GM12878 (cell line): ENCODE measurements around the gene BCAR3. TPM values are rescaled to one million over a fixed set of nuclear protein-coding genes. Genes with fewer than 3 reads are reported as not detected.
"Not testable (repeated sequence)": the region's sequence is repeated elsewhere in the genome, so short reads cannot be mapped to it uniquely, and the experiment has no call there.

Source experiments
- ATAC-seq: fragments of 200-7000 bp; cut with Tn5 transposase; 3 replicates; pipeline ENCODE4 v1.9.1; 2020; ENCODE audit warnings: mild to moderate bottlenecking, moderate library complexity
- BruUV-seq: library from RNA; stranded (reverse); fragments of 400-500 nt; replicated peaks from 2 replicates; lab custom pipeline; 2021; lab: Mats Ljungman, UMichigan
- CTCF ChIA-PET: fragments of 300-600 bp; sonication (Branson Sonifier 250); formaldehyde crosslinking; extraction: SDS; loops from one replicate; lab custom pipeline; 2021; ENCODE audit warnings: inconsistent platforms; lab: Yijun Ruan, JAX
- POLR2A ChIA-PET: fragments of 350-600 bp; formaldehyde crosslinking; extraction: SDS; loops from one replicate; lab custom pipeline; 2021; ENCODE audit warnings: inconsistent platforms; lab: Charles Lee
- RAD21 ChIA-PET: fragments of 300-600 bp; sonication (Branson Sonifier 250); formaldehyde crosslinking; loops from one replicate; lab custom pipeline; 2023; ENCODE audit warnings: antibody characterized with exemption; ENCODE audit not compliant: unreplicated experiment; lab: Charles Lee
- SMC1A ChIA-PET: fragments of 300-600 bp; sonication (Branson Sonifier 250); formaldehyde crosslinking; loops from one replicate; lab custom pipeline; 2023; ENCODE audit not compliant: unreplicated experiment, uncharacterized antibody; lab: Charles Lee
- DNase-seq: peaks from one replicate; pipeline ENCODE4 v3.0.0-alpha.2; 2011; ENCODE audit warnings: low read depth, low spot score
- FAIRE-seq: peaks from 3 replicates; lab custom pipeline; 2011; peaks lifted over from hg19 to GRCh38; lab: Jason Lieb, UNC
- H2AFZ ChIP-seq: 2 replicates; pipeline ENCODE4 v1.6.0; 2011; ENCODE audit warnings: low read depth, low read length, control low read depth; ENCODE audit not compliant: control insufficient read depth
- H3K27ac ChIP-seq: 2 replicates; pipeline ENCODE4 v1.5.1; 2011; ENCODE audit warnings: control low read depth; ENCODE audit not compliant: control insufficient read depth, insufficient read depth
- H3K27me3 ChIP-seq, 2 experiments: replicated peaks in 1 of 2; 2 replicates each; pipeline versions ENCODE4 v1.6.0 to v1.6.1; 2011; ENCODE audit warnings: low read length in 1 of 2; ENCODE audit not compliant: control insufficient read depth in 2 of 2, insufficient read depth in 2 of 2
- H3K36me3 ChIP-seq, 2 experiments: 2 replicates each; pipeline ENCODE4 v1.5.1; 2011; ENCODE audit warnings: low read length in 1 of 2; ENCODE audit not compliant: control insufficient read depth in 2 of 2, insufficient read depth in 2 of 2
- H3K4me1 ChIP-seq: 2 replicates; pipeline ENCODE4 v1.6.1; 2011; ENCODE audit warnings: mild to moderate bottlenecking, low read length, moderate library complexity, mixed read lengths; ENCODE audit not compliant: control insufficient read depth, insufficient read depth
- H3K4me2 ChIP-seq: 2 replicates; pipeline ENCODE4 v1.6.0; 2011; ENCODE audit warnings: control low read depth; ENCODE audit not compliant: control insufficient read depth, insufficient read depth
- H3K4me3 ChIP-seq: fragments of 200-600 bp; sonication (generic); 2 replicates; pipeline ENCODE4 v1.5.1; 2016
- H3K79me2 ChIP-seq: 2 replicates; pipeline ENCODE4 v1.6.0; 2011; ENCODE audit warnings: low read length; ENCODE audit not compliant: control insufficient read depth, insufficient read depth
- H3K9ac ChIP-seq: 2 replicates; pipeline ENCODE4 v1.8.0; 2011; ENCODE audit warnings: low read length, control low read depth, mixed read lengths; ENCODE audit not compliant: control insufficient read depth, insufficient read depth
- H3K9me3 ChIP-seq: replicated peaks from 3 replicates; pipeline ENCODE4 v1.5.1; 2011; ENCODE audit warnings: mild to moderate bottlenecking, low read length; ENCODE audit not compliant: control insufficient read depth, insufficient read depth
- H4K20me1 ChIP-seq: 2 replicates; pipeline ENCODE4 v1.6.0; 2011; ENCODE audit not compliant: control insufficient read depth, insufficient read depth
- WGBS: methylation state at CpG from one replicate; pipeline ENCODE4 v1.1.6; 2016; ENCODE audit warnings: low lambda C conversion rate; ENCODE audit not compliant: insufficient replicate concordance, insufficient coverage; ENCODE audit errors: missing lambda C conversion rate; 5-methylcytosine and 5-hydroxymethylcytosine counted together
- in situ Hi-C: fragments of 300-500 bp; cut with MboI; formaldehyde crosslinking; loops from 9 replicates; pipeline ENCODE4 v1.14.3; 2018; ENCODE audit warnings: mixed read lengths
- intact Hi-C: fragments of 100-400 bp; cut with micrococcal nuclease; formaldehyde crosslinking; loops from one replicate; pipeline ENCODE4 v1.14.2; 2022; ENCODE audit not compliant: unreplicated experiment
- polyA plus RNA-seq, 11 experiments: library from polyadenylated mRNA; depleted of rRNA in 4 of 11; unstranded in 6 of 11; stranded (reverse) in 5 of 11; fragments of >200 nt; fragmentation: Nextera tagmentation in 4 of 11; fragmentation: Illumina TruSeq in 1 of 11; extraction: Ambion mirVana in 4 of 11; extraction: Trizol in 1 of 11; gene quantifications; 1 replicate in 1 of 11; 2 replicates in 10 of 11; pipeline versions ENCODE4 v1.2.1 to v1.2.3, GENCODE V29; 2011 to 2016; ENCODE audit warnings: inconsistent platforms in 2 of 11, missing spikeins in 2 of 11, low read depth in 1 of 11
- total RNA-seq, 4 experiments: library from RNA; depleted of rRNA in 3 of 4; stranded (reverse); fragments of >200 nt in 3 of 4; fragmentation: Illumina TruSeq in 1 of 4; extraction: Trizol in 1 of 4; gene quantifications; 2 replicates each; pipeline versions ENCODE4 v1.2.1 to v1.2.3, GENCODE V29; 2013 to 2021
- TF ChIP-seq, protein P1 (sequence below): fragments of 450-650 bp; formaldehyde crosslinking; IDR thresholded peaks from 2 replicates; pipeline ENCODE4 v1.4.0; 2022; ENCODE audit warnings: mild to moderate bottlenecking, moderate library complexity

BCAR3 gene
- total and polyA plus RNA-seq, 10 of the 15 experiments (the other 5 are each of a cell fraction or from before 2014, with no cell fraction given): 1.3 to 6.6 (median 1.8) TPM

DNA sequence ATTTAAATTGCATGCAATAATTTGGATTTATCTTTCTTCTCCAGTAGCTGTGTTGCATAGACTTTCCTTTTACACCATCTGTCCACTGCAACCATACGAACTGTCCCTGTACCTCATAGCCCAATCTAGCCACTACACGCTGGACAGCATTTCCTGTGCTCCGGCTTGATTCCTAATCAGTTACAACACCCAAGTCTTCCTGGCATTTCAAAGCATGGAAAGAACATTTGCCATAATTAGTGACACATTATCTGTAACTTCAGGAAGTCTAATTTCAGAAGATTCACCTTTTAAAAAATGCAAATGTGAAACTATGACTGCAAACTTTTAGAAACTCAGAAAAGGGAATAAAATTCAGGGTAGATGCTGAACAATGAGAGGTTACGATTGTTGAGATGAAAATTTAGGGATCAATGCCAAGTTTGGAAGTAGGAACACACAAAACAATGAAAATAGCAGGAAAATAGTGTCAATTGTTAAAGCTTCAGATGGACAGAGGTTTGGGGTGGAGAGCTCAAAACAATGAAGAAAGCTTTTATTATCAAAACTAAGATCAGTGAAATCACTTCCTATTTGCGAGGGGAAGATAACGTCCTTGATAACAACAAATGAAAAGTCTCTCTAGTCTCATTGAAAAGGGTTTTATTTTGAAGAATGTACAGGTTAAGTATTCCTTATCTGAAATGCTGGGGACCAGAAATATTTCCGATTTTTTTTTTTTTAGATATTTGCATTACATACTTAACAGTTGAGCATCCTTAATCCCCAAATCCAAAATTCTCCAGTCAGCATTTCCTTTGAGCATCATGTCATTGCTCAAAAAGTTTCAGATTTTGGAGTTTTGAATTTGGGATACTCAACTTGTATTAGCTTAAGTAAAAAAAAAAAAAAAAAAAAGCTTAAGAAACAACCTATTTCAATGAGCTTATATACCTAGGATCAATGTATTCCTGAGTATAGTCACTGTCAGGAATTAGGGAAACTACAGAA lies 126.5 kb downstream of the BCAR3 start (continued):
- TF ChIP-seq, protein P1, sequence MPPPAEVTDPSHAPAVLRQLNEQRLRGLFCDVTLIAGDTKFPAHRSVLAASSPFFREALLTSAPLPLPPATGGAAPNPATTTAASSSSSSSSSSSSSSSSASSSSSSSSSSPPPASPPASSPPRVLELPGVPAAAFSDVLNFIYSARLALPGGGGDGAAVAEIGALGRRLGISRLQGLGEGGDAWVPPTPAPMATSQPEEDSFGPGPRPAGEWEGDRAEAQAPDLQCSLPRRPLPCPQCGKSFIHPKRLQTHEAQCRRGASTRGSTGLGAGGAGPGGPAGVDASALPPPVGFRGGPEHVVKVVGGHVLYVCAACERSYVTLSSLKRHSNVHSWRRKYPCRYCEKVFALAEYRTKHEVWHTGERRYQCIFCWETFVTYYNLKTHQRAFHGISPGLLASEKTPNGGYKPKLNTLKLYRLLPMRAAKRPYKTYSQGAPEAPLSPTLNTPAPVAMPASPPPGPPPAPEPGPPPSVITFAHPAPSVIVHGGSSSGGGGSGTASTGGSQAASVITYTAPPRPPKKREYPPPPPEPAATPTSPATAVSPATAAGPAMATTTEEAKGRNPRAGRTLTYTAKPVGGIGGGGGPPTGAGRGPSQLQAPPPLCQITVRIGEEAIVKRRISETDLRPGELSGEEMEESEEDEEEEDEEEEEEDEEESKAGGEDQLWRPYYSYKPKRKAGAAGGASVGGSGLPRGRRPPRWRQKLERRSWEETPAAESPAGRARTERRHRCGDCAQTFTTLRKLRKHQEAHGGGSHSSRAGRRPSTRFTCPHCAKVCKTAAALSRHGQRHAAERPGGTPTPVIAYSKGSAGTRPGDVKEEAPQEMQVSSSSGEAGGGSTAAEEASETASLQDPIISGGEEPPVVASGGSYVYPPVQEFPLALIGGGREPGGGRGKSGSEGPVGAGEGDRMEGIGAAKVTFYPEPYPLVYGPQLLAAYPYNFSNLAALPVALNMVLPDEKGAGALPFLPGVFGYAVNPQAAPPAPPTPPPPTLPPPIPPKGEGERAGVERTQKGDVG: no peak

DNA sequence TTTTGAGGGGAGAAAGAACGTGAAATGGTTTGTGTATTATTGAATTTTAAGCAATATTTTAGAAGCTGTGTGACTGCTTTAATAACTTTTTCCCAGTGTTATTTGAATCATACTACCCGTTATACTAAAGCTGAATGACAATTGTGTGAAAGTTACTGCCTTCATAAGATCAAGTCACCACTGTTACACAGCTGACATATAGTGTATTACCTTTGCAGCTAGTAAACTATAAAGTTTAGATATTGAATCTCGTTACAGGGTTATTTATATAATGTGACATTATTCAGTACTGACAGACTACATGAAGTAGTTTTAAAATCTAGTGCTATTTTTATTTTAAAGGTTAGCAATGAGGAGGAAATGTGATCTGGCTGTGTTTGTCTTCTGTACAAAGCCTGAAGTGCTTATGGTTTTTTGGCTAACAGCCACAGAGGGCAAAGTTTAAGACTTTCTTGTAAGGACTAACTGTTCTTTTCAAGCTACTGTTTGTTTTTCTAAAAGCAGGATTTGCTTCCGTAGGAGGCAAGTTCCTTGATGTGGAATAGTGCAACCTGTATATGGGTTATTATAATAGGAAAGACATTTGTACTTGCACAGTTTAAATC lies 127.6 kb downstream of the BCAR3 start:
- H3K4me3 ChIP-seq, H3K27me3 ChIP-seq, DNase-seq, H3K36me3 ChIP-seq, ATAC-seq, H3K27ac ChIP-seq, H4K20me1 ChIP-seq, FAIRE-seq, in situ Hi-C loops, SMC1A ChIA-PET, POLR2A ChIA-PET, H3K79me2 ChIP-seq, RAD21 ChIA-PET, intact Hi-C loops, H2AFZ ChIP-seq, CTCF ChIA-PET, H3K9ac ChIP-seq, H3K4me2 ChIP-seq, BruUV-seq, H3K4me1 ChIP-seq, H3K9me3 ChIP-seq: not testable (repeated sequence)
- 11% methylated on average over 4 of the region's 4 CpGs for WGBS
